GM18868 (cell line): ENCODE data around the gene AKAP8.
A peak's percentile ranks its signal among the peaks of the same experiment; 100 is the strongest.
"Not testable (repeated sequence)": the region's sequence is repeated elsewhere in the genome, so short reads cannot be mapped to it uniquely, and the experiment has no call there.

Experiments used
- ATAC-seq: cut with Tn5 transposase; IDR thresholded peaks from one replicate; pipeline ENCODE4 v1.9.1; 2021; ENCODE audit warnings: mild to moderate bottlenecking, moderate library complexity; ENCODE audit not compliant: unreplicated experiment

AKAP8 gene

DNA sequence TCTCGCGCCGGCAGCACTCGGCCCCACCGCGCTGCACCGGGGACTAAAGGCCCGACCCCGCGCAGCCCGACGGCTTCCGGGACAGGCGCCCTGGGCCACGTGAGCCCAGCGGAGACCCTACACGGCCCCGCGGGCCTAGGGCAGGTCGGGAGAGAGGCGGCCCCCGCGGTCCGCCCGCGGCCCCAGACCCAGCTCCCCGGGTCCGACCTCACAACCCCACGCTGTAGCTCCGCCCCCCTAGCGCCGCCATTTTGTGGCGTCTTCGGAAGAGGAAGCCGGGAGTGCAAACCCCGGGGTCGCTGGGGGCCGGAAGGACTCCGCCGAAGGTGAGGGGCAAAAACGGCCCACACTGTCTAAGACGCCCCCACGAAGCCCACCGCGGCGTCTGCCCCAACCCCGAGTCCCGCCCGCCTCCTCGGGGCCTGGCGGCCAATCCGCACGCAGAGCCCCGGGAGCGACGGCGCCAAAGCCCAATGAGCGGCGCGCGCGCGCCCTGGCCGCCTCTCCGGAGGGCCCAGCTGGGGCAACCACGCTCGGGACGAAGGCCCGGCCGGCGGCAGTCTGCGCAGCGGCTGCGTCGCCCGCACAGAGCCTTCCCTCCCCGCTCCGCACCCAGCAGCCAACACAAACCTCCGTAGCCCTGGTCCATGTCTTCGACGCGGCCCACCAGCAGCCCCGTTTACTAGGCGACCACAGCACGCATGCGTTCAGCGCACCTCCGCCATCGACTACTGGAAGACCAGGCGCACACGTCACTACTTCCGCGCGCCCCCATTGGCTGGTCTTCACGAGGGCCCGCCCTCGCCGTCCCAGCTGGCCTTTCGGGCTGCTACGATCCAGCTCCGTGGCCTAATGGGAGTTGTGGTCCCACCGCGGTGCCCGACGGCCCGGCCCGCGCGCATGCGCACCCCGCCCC lies at the start of gene AKAP8:
Gene AKAP8 (minus strand): TSS at position 705 of the 916 bp plus-strand sequence. CDS start 56 bp downstream, at position 649.
- peak; percentile 81 for ATAC-seq

DNA sequence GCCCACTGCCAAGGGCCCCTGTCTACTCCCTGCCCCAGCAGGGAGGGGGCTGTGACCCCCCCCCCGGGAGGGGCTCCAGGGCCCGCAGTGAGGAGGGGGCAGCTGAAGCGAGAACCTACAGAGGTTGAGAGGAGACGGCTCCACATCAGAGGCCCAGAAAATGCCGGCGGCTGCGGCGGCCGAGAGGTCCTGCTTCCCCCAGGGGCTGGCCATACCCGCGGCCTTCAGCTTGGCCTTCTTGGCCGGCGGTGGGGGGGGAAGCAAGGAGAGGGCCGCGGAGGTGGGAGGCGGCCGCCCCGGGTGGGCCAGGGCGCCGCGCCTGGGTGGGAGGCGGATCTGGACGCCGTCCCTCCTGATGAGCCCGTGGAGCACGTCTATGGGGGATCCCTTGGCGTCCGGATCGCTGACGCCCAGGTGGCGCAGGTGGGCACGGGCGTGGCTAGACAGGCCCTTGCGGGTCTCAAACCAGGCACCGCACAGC lies 48.4 kb upstream of the AKAP8 start:
- ATAC-seq: no peak

DNA sequence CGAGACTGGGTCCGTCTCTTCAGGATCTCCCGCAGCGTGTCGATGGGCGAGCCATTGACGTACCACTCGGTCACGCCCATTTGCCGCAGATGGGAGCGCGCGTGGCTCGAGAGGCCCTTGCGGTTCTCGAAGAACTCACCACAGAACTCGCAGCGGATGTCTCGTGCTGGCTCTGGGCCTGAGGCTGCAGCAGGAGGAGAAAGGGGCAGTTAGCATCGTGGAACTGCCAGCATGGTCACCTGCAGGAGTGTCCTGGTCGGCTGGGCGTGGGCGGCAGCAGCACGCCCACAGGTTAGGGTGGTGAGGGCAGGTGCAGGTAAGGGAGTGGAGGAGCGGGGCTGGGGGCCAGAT lies 47.7 kb upstream of the AKAP8 start:
- no peak for ATAC-seq

DNA sequence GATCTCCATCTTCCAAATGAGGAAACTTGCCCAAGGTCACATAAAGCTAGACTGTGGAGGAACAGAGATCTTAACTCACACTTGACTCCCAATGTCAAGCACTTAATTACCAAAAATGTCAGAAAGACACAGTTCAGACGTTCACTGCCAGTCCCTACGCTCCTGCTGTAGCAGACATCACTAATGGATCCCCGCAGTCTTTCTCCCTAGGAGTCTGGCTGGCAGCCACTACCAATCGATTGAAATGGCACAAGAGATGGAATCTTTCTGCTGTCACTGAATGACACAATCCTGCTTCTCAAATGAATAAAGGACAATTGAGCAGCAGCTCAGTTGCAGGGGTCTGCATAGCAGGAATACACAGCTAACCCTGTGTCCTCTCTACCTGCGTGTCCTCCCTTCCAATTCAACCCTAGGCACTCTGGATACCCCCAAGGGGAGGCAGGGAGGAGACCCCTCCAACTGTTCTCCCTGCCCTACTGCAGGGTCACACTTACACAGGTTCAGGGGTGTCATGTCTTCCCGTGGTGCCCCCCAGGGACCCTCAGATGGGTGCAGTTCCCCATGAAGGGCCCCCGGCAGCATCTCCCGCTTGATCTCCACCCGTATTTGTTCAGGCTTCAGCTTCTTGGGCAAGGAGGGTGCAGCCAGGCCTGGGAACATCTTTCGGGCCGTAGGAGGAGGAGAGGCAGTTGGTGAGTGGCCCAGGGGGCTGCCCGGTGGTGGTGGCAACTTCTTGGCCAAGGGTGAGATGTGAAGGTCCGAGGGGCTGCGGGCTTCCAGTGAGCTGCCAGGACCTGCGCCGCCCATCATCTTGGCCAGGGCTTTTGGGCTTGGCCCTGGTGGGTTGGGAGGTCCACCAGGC lies 47.1 kb upstream of the AKAP8 start:
- no peak for ATAC-seq

DNA sequence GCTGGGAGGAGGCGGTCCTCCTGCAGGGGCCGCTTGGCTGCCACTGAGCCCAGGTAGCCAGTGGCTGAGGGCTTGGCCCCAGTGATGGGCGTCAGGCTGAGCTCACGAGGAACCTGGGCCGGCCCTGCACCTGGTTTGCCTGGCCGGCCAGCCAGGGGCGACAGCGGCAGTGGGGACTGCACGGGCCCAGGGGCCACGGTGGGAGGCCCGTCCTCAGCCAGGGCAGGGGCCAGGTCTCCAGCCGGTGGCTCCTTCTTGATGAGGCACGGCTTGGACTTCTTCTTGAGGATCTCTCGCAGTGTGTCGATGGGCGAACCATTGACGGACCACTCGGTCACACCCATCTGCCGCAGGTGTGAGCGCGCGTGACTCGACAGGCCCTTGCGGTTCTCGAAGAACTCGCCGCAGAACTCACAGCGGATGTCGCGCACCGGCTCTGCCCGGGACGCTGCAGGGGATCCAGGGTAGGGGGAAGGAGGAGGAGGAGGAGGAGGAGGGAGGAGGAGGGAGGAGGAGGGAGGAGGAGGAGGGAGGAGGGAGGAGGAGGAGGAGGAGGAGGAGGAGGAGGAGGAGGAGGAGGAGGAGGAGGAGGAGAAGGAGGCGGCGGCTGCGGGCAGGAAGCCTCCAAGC lies 45.8 kb upstream of the AKAP8 start:
- ATAC-seq: no peak

DNA sequence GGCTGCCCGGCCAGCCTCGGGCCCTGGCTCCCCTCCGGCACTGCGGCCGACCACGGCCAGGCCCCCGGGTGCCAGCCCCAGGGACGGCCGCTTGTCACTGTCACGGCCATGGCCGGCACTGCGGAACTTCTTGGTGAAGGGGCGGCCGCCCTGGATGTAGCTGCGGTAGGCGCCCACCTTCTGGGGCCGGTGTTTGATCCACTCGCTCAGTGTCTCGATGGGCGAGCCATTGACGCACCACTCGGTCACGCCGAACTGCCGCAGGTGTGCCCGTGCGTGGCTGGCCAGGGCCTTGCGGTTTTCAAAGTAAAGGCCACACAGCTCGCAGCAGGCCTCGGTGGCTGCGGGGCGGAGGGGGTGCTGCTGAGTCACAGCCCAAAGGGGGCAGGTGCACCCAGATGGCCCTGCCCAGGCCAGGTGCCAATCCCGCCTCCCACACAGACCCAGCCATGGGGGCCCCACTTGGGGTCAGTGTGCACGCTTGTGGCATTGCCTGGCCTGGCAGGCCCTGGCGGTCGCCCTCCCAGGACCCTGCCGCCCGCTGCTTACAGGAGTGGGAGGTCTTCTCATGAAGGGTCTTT lies 45.2 kb upstream of the AKAP8 start:
- ATAC-seq: no peak

DNA sequence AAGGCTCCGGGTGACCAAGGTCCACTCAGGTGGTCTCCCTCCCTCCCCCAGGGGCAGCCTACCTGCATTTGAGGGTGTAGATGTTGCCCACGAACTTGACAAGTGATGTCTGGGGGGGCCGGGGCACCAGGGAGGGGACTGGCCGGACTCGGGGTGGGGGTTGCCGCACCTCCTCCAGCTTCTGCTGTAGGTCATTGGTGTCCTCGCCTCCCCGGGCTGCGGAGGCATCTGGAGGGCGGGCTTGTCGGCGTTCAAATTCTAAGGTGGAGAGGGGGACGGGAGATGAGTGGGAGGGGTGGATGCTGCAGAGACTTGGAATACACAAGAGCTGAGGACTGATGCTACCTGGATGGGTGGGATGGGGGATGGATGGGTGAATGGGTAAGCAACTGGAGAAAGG lies 44.5 kb upstream of the AKAP8 start:
- ATAC-seq: no peak

DNA sequence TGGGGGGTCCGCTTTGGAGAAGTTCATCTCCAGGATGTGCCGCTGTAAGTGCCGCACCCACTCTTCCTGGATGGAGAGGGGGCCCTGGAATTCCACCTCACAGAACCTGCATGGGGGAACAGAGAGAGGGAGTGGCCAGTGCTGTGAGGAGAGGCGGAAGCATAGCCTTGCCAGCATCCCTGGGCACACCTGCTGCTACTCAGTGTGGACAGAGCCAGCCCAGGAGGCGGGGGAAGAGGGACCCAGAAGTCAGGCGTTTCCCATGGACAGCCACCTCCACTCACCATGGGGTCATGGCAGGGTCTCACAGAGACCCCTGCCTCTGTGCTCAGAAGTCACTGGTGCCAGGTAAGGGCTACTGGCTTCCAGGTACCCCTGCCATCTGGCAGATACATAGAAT lies 43.5 kb upstream of the AKAP8 start:
- ATAC-seq: no peak

DNA sequence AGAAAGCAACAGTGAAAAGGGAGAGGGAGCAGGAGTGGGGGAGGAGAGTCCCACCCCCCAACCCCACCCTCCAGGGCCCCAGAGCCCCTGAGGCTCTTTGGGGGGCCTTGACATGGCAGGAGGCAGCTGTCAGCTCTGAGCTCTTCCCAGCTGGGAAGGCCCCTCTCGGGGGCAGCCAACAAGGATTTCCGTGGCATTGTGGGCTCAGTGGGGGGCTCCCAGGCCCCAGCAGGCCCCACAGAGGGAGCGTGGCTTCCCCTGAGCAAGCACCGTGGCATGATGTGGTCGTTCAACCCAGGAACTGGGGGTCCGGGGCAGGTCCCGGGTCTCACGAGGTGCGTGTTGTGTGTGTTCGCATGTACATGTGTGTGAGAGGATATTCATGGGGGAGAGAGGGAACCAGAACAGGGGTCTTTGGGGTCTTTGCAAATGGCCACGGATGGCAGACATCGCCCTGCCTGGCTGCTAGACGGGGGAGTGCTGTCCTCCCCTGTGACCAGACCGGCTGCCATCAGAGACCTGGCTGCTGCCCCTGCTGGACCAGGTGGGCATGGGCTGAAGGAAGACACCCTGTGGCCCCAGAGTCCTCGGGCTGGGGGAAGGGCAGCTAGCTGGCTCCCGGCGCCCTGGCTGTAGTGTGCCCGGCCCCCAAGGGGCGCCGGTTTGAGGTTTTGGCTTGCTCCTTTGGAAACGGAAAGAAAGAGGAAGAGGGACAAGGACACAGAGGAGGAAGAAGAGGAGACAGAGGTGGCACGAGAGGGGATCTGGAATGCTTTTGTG lies 42.9 kb upstream of the AKAP8 start:
- ATAC-seq: no peak

DNA sequence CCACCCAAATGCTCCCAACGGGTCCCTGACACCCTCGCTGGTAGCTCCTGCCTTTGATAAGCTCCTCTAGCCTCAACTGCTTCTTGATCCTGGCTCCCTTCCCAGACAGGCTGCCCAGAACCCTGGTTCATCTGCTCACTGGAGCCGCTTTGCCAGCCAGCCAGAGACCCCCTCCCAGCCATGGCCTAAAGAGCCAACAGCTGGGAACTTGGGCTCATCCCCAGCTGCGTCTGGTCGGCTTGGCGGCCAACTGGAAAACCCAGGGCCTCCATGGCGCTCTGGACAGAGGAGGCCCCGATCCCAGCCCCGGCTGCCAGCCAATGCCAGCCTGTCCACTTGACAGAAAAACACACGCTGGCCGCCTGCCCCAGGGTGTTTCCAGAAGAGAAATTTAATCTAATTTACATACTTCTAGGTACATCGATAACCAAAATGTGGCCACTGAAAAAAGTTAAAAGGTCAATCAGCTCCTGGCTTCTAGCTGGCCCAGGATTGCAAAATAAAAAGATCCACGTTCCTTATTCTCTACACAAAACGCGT lies 42.2 kb upstream of the AKAP8 start:
- no peak for ATAC-seq

DNA sequence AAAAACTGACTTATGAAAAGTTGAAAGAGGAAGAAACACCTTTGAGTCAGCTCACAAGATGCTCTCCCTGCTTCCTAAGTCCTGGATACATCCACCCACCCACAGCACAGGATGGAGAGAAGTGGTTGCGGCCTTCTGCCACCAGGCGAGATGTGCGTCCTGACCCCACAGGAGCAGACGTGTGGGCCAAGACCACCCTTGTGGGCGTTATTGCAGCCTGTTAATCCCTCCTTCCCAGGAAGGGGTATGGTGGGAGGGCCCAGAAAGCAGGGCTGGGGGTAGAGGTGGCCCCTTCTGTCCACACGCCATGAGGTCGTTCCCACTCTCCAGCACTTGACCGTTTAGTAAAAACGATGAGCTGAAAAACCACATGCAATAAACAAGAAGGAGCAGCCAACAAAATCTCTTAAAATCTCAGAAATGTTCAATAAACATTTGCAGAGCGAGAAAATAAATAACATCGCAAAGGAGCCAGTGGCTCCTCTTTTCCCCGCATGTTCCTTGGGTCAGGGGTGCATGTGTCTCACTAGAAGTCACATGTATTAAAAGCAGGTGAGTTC lies 41.6 kb upstream of the AKAP8 start:
- ATAC-seq: no peak

DNA sequence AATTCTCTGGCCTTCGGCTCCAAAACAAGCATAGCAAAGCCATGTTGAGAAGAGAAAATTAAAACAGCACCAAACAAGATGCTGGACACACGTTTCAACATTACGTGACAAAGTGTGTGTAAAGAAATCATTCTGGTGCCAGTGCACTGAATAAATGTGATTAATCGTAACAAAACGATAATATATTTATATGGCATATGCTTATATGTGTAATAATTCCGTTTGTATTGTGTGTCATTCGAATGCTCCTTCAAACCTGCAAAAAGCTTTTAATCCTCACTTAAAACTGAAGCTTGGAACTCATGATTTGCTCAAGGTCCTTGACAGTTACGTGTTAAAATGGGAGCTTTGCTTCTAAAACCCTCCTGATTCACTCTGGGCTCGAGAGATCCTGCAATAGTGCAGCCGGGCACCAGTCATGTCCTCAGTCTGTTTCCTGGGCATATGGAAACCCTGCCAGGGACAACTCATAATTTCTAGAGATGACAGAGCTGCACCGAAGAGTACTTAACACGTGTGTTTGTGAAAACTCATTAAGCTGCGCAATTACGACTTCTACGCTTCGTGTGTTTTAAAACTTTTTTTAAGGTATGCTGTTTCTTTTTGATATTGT lies 39.9 kb upstream of the AKAP8 start:
- no peak for ATAC-seq

DNA sequence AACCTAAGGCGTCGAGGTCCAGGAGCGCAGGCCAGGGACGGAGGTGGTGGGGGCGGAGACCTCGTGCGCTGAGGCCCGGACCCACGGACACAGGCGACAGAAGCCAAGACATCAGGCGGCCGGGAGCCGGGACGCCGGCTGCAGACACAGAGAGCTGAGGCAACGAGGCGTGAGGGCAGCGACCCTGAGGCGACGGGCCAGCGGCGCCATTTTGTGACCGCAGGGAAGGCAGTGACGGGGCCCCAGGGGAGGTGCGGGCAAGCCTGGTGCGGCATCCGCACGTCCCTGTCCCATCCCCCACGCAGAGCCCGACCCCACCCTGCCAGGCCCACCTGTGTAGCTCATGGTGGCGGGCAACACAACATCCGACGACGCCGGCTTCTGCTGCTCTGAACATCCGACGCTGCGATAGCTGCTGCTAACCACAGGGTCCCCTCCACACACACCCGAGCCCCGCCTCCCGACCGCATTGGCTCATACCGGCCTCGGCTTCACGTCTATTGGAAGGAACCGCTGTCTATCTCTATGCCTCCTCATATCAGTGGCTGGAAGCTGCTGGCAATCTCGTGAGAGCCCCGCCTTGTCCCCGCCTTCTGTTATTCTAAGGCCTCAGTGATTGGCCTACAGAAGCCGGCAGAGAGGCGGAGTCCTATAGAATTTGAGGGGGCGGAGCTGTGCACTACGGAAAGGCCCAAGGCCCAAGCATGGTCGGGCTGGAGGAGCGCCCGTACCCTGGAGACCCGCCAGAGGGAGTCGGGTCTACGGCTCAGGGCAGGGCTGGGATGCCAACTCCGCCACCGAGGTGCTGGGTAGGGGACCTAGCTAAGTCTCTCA lies 39.2 kb upstream of the AKAP8 start, which contains the start of gene AKAP8L:
Gene AKAP8L (minus strand): TSS at position 410 of the 834 bp plus-strand sequence. CDS start 65 bp downstream, at position 345.
- peak; percentile 92 for ATAC-seq

DNA sequence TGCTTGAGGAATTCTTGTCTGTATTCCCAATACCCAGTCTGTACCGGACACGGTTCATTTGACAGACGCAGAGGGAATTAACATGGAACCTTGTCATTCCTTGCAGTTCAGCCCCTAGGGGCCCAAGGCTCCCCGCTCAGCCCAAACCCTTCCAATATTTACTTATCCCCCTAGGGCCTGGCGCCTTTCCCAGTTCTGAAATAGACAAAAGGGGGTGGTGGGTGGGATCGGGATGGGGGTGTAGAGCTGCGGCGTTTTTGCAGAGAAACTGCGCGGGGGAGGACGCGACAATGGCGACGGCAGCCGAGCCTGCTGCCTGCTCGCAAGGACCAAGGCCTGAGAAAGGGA lies 38.6 kb upstream of the AKAP8 start:
- no peak for ATAC-seq

DNA sequence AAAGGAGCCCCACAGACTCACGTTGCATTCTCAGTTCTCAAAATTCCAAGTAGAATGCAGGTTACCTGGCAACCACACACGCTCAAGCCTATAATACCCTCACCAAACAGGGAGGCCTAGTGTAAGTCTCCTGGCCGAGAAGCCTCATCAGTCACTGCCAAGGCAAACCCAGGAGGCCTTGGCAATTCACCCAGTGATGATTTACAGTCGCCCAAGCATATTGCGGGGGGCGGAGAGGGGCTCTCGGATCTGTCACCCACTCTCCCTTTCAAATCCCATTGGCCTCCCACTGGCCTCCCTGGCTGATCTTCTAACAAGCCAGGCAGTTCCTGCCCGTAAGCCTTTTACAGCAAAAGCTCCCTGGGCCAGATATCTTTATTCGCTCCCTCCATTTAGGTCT lies 38.1 kb upstream of the AKAP8 start:
- ATAC-seq: no peak

DNA sequence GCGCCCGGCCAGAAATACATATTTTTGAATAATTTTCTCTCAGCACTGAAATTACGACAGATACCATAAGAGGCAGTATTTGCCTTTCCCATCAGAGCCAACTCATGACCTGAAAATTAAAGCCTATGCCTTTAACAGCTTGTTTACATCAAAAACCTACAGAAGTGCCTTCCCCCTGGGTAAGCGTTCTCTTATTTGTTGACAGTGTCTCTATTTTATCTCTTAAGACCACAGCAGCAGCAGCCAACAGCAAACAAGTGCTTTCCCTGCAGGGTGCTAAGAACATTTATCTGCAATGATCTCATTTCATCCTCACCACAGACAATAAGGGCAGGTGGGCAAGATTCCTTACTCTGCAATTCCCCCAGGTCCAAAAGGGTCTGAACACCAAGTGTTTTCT lies 33.2 kb upstream of the AKAP8 start:
- ATAC-seq: no peak

DNA sequence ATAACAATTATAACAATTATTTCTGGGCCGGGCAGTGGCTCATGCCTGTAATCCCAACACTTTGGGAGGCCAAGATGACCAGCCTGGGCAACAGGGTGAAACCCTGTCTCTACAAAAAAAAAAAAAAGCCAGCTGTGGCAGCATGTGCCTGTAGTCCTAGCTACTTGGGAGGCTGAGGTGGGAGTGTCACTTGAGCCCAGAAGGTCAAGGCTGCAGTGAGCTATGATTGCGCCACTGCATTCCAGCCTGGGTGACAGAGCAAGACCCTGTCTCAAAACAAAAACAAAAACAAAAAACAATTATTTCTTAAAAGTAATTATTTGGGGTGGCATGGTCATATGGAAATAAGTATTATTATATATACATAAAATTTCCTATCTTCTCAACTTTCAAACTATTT lies 31.8 kb upstream of the AKAP8 start:
- not testable (repeated sequence) for ATAC-seq

DNA sequence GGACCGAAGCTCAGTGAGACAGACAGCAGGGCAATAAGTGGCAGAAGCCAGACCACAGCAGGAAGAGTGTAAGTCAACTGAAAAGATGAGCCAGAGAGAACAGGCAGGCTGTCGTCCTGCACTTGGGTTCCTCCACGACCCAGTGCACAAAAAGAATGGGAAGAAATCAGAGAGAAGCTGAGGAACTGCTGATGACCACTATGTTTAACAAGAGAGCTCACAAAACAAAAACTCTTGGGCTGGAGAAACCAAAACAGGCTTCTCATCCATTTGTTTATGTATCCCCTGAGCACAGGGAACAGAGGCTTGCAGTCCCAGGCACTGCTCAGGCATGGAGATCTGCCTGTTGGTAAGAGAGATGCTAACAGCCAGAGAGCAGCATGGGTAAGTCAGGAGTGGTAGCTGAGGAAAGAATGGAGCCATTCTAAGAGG lies 25.2 kb upstream of the AKAP8 start:
- ATAC-seq: no peak
